Body of pancreas (tissue), 4 donors: ENCODE measurements around the gene SLC1A7. TPM values are rescaled to one million over a fixed set of nuclear protein-coding genes. Genes with fewer than 3 reads are reported as not detected.

ENCODE experiments used
- ATAC-seq: fragments of 150-250 bp; one replicate; pipeline ENCODE4 v1.9.1; 2016
- DNase-seq, 4 donors: peaks; one replicate each; pipeline ENCODE4 v3.0.0-alpha.2; 2019
- H3K27ac ChIP-seq, 4 donors: fragments of 200-600 bp; sonication (generic); 1 replicate in 3 of 4; 2 replicates in 1 of 4; pipeline versions ENCODE4 v1.5.1 to v1.6.1; 2016 to 2019; ENCODE audit warnings: mild to moderate bottlenecking in 1 of 4, mixed read lengths in 1 of 4, moderate library complexity in 1 of 4
- H3K27me3 ChIP-seq, 2 donors: fragments of 200-600 bp; sonication (generic); one replicate each; pipeline ENCODE4 v1.6.0; 2016; ENCODE audit warnings: mild to moderate bottlenecking in 1 of 2
- H3K36me3 ChIP-seq, 2 donors: fragments of 200-600 bp; sonication (generic); replicated peaks in 1 of 2; 2 replicates each; pipeline ENCODE4 v1.5.1; 2016; ENCODE audit warnings: low read depth in 2 of 2; ENCODE audit not compliant: insufficient read depth in 1 of 2
- H3K4me1 ChIP-seq: fragments of 200-600 bp; sonication (generic); one replicate; pipeline ENCODE4 v1.6.0; 2016
- H3K4me3 ChIP-seq, 2 donors: fragments of 200-600 bp; sonication (generic); 1 replicate in 1 of 2; 2 replicates in 1 of 2; pipeline ENCODE4 v1.5.1; 2016 to 2019
- H3K9me3 ChIP-seq, 3 donors: fragments of 200-600 bp; sonication (generic); 1 replicate in 2 of 3; 2 replicates in 1 of 3; pipeline ENCODE4 v1.5.1; 2016
- CTCF ChIP-seq, 7 experiments: fragments of 450-650 bp in 4 of 7; fragments of 200-600 bp in 3 of 7; sonication (generic) in 3 of 7; IDR thresholded peaks; one replicate each; pipeline ENCODE4 v1.5.1; 2016 to 2019; ENCODE audit warnings: antibody characterized with exemption in 7 of 7
- POLR2A ChIP-seq, 3 donors: fragments of 450-650 bp; IDR thresholded peaks; one replicate each; pipeline ENCODE4 v1.6.1; 2016; ENCODE audit warnings: antibody characterized with exemption in 3 of 3, mild to moderate bottlenecking in 2 of 3
- whole genome bisulfite sequencing, 2 donors: methylation state at CpG; one replicate each; pipeline ENCODE4 v1.1.5; 2017; 5-methylcytosine and 5-hydroxymethylcytosine counted together
- intact Hi-C: fragments of 100-400 bp; cut with DNase I; formaldehyde crosslinking; loops from one replicate; pipeline ENCODE4 v1.15.1; 2023
- total RNA-seq, 2 donors: library from RNA; depleted of rRNA; stranded (reverse); fragments of >200 nt; gene quantifications; one replicate each; pipeline ENCODE4 v1.1.0, GENCODE V29; 2016

Gene SLC1A7
- total RNA-seq, 2 donors from 2014 or later, result not detected

GRCh38 chr1:53083636-53084588, 58.5 kb downstream of the SLC1A7 start:
- Histone ChIP-seq H3K27me3 (no peaks in the 10 kb centered on the region), H3K4me1 (no peaks in the 10 kb centered on the region), H3K36me3 (no peaks in the 10 kb centered on the region), H3K4me3 (no peak overlapping the region), H3K9me3 (no peaks in the 10 kb centered on the region), H3K27ac (no peak overlapping the region)
- no peak for ATAC-seq
- intact Hi-C loops, result no loop called here
- TF ChIP-seq CTCF (IDR thresholded peaks at IDR 0.05) (no peak), POLR2A (IDR thresholded peaks at IDR 0.05) (no peak)
- WGBS, 2 donors, result 84 to 87% methylated on average over 16 to 17 of the region's 17 CpGs
- DNase-seq, result no peak

GRCh38 chr1:53082826-53083455, 59.5 kb downstream of the SLC1A7 start:
- intact Hi-C loops, result no loop called here

GRCh38 chr1:53081384-53082066, 60.9 kb downstream of the SLC1A7 start:
- H3K36me3 ChIP-seq, result no peaks in the 10 kb centered on the region
- H3K27me3 ChIP-seq, result no peaks in the 10 kb centered on the region

More at GRCh38 chr1:53082826-53083455, 59.5 kb downstream of the SLC1A7 start:
- H3K27me3 ChIP-seq, result no peaks in the 10 kb centered on the region
- no peaks in the 10 kb centered on the region for H3K36me3 ChIP-seq
- WGBS, 2 donors, result 69 to 82% methylated on average over 11 to 13 of the region's 13 CpGs
- TF ChIP-seq CTCF (IDR thresholded peaks at IDR 0.05) (no peak), POLR2A (IDR thresholded peaks at IDR 0.05) (no peak)
- no peaks in the 10 kb centered on the region for H3K9me3 ChIP-seq
- H3K27ac ChIP-seq, result no peak overlapping the region
- no peak for DNase-seq
- H3K4me3 ChIP-seq, result no peak overlapping the region
- H3K4me1 ChIP-seq, result no peaks in the 10 kb centered on the region
- no peak for ATAC-seq

GRCh38 chr1:53080769-53081168, 61.7 kb downstream of the SLC1A7 start:
- no peak overlapping the region for H3K27ac ChIP-seq
- no peak for DNase-seq
- H3K4me1 ChIP-seq, result no peaks in the 10 kb centered on the region
- WGBS, 2 donors, result 77 to 79% methylated on average over 12 to 15 of the region's 15 CpGs
- no peak for ATAC-seq
- H3K36me3 ChIP-seq, result no peaks in the 10 kb centered on the region
- no peaks in the 10 kb centered on the region for H3K9me3 ChIP-seq
- intact Hi-C loops, result no loop called here
- no peaks in the 10 kb centered on the region for H3K27me3 ChIP-seq
- TF ChIP-seq POLR2A (IDR thresholded peaks at IDR 0.05) (no peak), CTCF (IDR thresholded peaks at IDR 0.05) (no peak)
- H3K4me3 ChIP-seq, result no peak overlapping the region

More at GRCh38 chr1:53081384-53082066, 60.9 kb downstream of the SLC1A7 start:
- Histone ChIP-seq H3K4me3 (no peak overlapping the region), H3K9me3 (no peaks in the 10 kb centered on the region), H3K4me1 (no peaks in the 10 kb centered on the region), H3K27ac (no peak overlapping the region)
- TF ChIP-seq CTCF (IDR thresholded peaks at IDR 0.05) (no peak), POLR2A (IDR thresholded peaks at IDR 0.05) (no peak)
- intact Hi-C loops, result no loop called here
- DNase-seq, result no peak
- 79 to 81% methylated on average over 12 to 14 of the region's 14 CpGs for WGBS, 2 donors
- ATAC-seq, result no peak
